Left lung (tissue), 10 donors: ENCODE data around the gene FGF22. TPM values are rescaled to one million over a fixed set of nuclear protein-coding genes. Genes with fewer than 3 reads are reported as not detected.

ENCODE experiments used
- ATAC-seq: fragments of 200-7000 bp; cut with Tn5 transposase; one replicate; pipeline ENCODE4 v1.9.1; 2020; ENCODE audit warnings: moderate library complexity
- DNase-seq, 4 donors: peaks; one replicate each; pipeline ENCODE4 v3.0.0-alpha.2; 2013 to 2020
- H3K27ac ChIP-seq, 2 donors: fragments of 200-600 bp; sonication (generic) in 1 of 2; one replicate each; pipeline versions ENCODE4 v1.5.0 to v1.8.0; 2020 to 2021
- H3K27me3 ChIP-seq, 2 donors: fragments of 200-600 bp; sonication (generic) in 1 of 2; one replicate each; pipeline versions ENCODE4 v1.5.0 to v1.8.0; 2020 to 2021
- H3K36me3 ChIP-seq, 2 donors: fragments of 200-600 bp; sonication (generic) in 1 of 2; one replicate each; pipeline versions ENCODE4 v1.5.0 to v1.8.0; 2020 to 2021
- H3K4me1 ChIP-seq, 2 donors: fragments of 200-600 bp; one replicate each; pipeline ENCODE4 v1.8.0; 2021
- H3K4me3 ChIP-seq, 2 donors: fragments of 200-600 bp; sonication (generic) in 1 of 2; one replicate each; pipeline versions ENCODE4 v1.5.0 to v1.8.0; 2020 to 2021; ENCODE audit warnings: mild to moderate bottlenecking in 1 of 2
- H3K9me3 ChIP-seq, 2 donors: fragments of 200-600 bp; sonication (generic) in 1 of 2; one replicate each; pipeline versions ENCODE4 v1.5.0 to v1.8.0; 2020 to 2021
- CTCF ChIP-seq, 2 donors: fragments of 200-600 bp; sonication (generic) in 1 of 2; IDR thresholded peaks; one replicate each; pipeline versions ENCODE4 v1.5.0 to v1.8.0; 2021; ENCODE audit warnings: antibody characterized with exemption in 2 of 2
- intact Hi-C, 2 donors: fragments of 100-400 bp; cut with DNase I; formaldehyde crosslinking; loops; one replicate each; pipeline versions ENCODE4 v1.11.2 to v1.14.2; 2022
- polyA plus RNA-seq, 6 donors: library from polyadenylated mRNA; unstranded; fragments of 120-200 nt; gene quantifications; one replicate each; pipeline ENCODE4 v1.2.1, GENCODE V29; 2013; ENCODE audit not compliant: insufficient read length in 6 of 6
- total RNA-seq, 2 donors: library from RNA; stranded (reverse); fragmentation: NEBNext Ultra II Directional; extraction: Animal tissue kit (Norgen Biotek cat#: 25700); gene quantifications; one replicate each; pipeline ENCODE4 v1.2.1, GENCODE V29; 2021
- donor health status: DM: no; HTN: yes; CAD: no.
- donor health status: DM: no; HTN: no; CAD: no.

Gene FGF22
- total and polyA plus RNA-seq, 8 donors: 0.21 to 0.48 (median 0.30) TPM

- Histone ChIP-seq H3K36me3 (no peaks in the 10 kb centered on the region), H3K4me1 (peaks cover 11 to 59% of the 10 kb centered on the region in 2 donors), H3K27ac (peak overlapping the region; percentile 74 to 90), H3K4me3 (peak overlapping the region; percentile 9 to 60), H3K9me3 (no peaks in the 10 kb centered on the region), H3K27me3 (peaks cover 0 to 40% of the 10 kb centered on the region in 2 donors)
- ATAC-seq: peak; percentile 0
- no peak for DNase-seq
- TF ChIP-seq CTCF (IDR thresholded peaks at IDR 0.05): no peak
- intact Hi-C loops: no loop called here
Observed at GRCh38 chr19:677601-678436, 38.1 kb downstream of the FGF22 start.

GRCh38 chr19:678791-679388, 39.2 kb downstream of the FGF22 start:
- no peak for ATAC-seq
- peaks cover 11 to 58% of the 10 kb centered on the region in 2 donors for H3K4me1 ChIP-seq
- intact Hi-C loops: no loop called here
- no peak for DNase-seq
- H3K36me3 ChIP-seq: no peaks in the 10 kb centered on the region
- H3K9me3 ChIP-seq: no peaks in the 10 kb centered on the region
- H3K27me3 ChIP-seq: peaks cover 0 to 40% of the 10 kb centered on the region in 2 donors
- H3K4me3 ChIP-seq: peak overlapping the region in 1 of 2 donors; percentile 60
- TF ChIP-seq CTCF (IDR thresholded peaks at IDR 0.05): no peak
- peak overlapping the region; percentile 13 to 92 for H3K27ac ChIP-seq

- DNase-seq (peak; percentile 59 to 89 (median 84)), ATAC-seq (peak; percentile 3)
- Histone ChIP-seq H3K27ac (peak overlapping the region; percentile 91 to 92), H3K27me3 (peaks cover 0 to 33% of the 10 kb centered on the region in 2 donors), H3K9me3 (no peaks in the 10 kb centered on the region), H3K36me3 (no peaks in the 10 kb centered on the region), H3K4me1 (peaks cover 11 to 54% of the 10 kb centered on the region in 2 donors), H3K4me3 (peak overlapping the region; percentile 60)
- no peak for TF ChIP-seq CTCF (IDR thresholded peaks at IDR 0.05)
- intact Hi-C loops: no loop called here
Observed at GRCh38 chr19:679418-680286, 40.0 kb downstream of the FGF22 start.

- DNase-seq (peak; percentile 90 to 100 (median 100)), ATAC-seq (peak; percentile 86)
- Histone ChIP-seq H3K27ac (peak overlapping the region; percentile 91 to 92), H3K9me3 (no peaks in the 10 kb centered on the region), H3K4me3 (peak overlapping the region; percentile 60), H3K36me3 (no peaks in the 10 kb centered on the region), H3K27me3 (peaks cover 0 to 25% of the 10 kb centered on the region in 2 donors), H3K4me1 (peaks cover 10 to 48% of the 10 kb centered on the region in 2 donors)
- intact Hi-C loops: no loop called here
- TF ChIP-seq CTCF (IDR thresholded peaks at IDR 0.05): peak in 1 of 2 donors; percentile 35
Observed at GRCh38 chr19:680287-681028, 40.8 kb downstream of the FGF22 start.
